ENCODE measurements around the gene DDX52.

Gene DDX52

GRCh38 chr17:37676115-37676925, 33.1 kb upstream of the DDX52 start:
- TF ChIP-seq ZFX (IDR thresholded peaks at IDR 0.05) (no peak), CTCF (conservative IDR thresholded peaks at IDR 0.05) (no peak)
- H3K27ac ChIP-seq: no peak overlapping the region

GRCh38 chr17:37674511-37674910, 31.3 kb upstream of the DDX52 start:
- H3K27ac ChIP-seq: no peak overlapping the region
- TF ChIP-seq CTCF (conservative IDR thresholded peaks at IDR 0.05) (no peak), ZFX (IDR thresholded peaks at IDR 0.05) (no peak)

- H3K27ac ChIP-seq: no peak overlapping the region
- TF ChIP-seq CTCF (conservative IDR thresholded peaks at IDR 0.05): no peak
- no peak for TF ChIP-seq ZFX (IDR thresholded peaks at IDR 0.05)
Observed at GRCh38 chr17:37673386-37673785, 30.1 kb upstream of the DDX52 start.

- no peak overlapping the region for H3K27ac ChIP-seq
- TF ChIP-seq CTCF (conservative IDR thresholded peaks at IDR 0.05) (no peak), ZFX (IDR thresholded peaks at IDR 0.05) (no peak)
Observed at GRCh38 chr17:37672548-37673078, 29.4 kb upstream of the DDX52 start.

GRCh38 chr17:37671824-37672547, 28.7 kb upstream of the DDX52 start:
- no peak overlapping the region for H3K27ac ChIP-seq
- TF ChIP-seq CTCF (conservative IDR thresholded peaks at IDR 0.05) (no peak), ZFX (IDR thresholded peaks at IDR 0.05) (no peak)

GRCh38 chr17:37671028-37671823, 28.0 kb upstream of the DDX52 start:
- no peak overlapping the region for H3K27ac ChIP-seq
- TF ChIP-seq CTCF (conservative IDR thresholded peaks at IDR 0.05) (no peak), ZFX (IDR thresholded peaks at IDR 0.05) (no peak)
